Mucosa of descending colon (tissue), 3 donors: ENCODE data around the gene PLD2. TPM values are rescaled to one million over a fixed set of nuclear protein-coding genes. Genes with fewer than 3 reads are reported as not detected.

Experiments used
- ATAC-seq: fragments of 200-7000 bp; cut with Tn5 transposase; one replicate; pipeline ENCODE4 v1.9.1; 2020; ENCODE audit warnings: mild to moderate bottlenecking, moderate library complexity
- DNase-seq, 3 donors: peaks; one replicate each; pipeline ENCODE4 v3.0.0-alpha.2; 2020
- H3K36me3 ChIP-seq: fragments of 200-600 bp; one replicate; pipeline ENCODE4 v1.8.0; 2021; ENCODE audit warnings: low read depth, mild to moderate bottlenecking
- H3K4me1 ChIP-seq: fragments of 200-600 bp; one replicate; pipeline ENCODE4 v1.8.0; 2021; ENCODE audit warnings: low read depth, mild to moderate bottlenecking
- H3K4me3 ChIP-seq: fragments of 200-600 bp; one replicate; pipeline ENCODE4 v1.8.0; 2021; ENCODE audit warnings: mild to moderate bottlenecking
- H3K9me3 ChIP-seq: fragments of 200-600 bp; one replicate; pipeline ENCODE4 v1.8.0; 2021; ENCODE audit warnings: mild to moderate bottlenecking
- intact Hi-C, 2 donors: fragments of 100-400 bp; cut with DNase I in 1 of 2; cut with micrococcal nuclease in 1 of 2; formaldehyde crosslinking; loops; one replicate each; pipeline versions ENCODE4 v1.11.0 to v1.11.1; 2022; cut with DNase I, micrococcal nuclease
- total RNA-seq, 3 donors: library from RNA; stranded (reverse); fragmentation: NEBNext Ultra II Directional in 2 of 3; extraction: Animal tissue kit (Norgen Biotek cat#: 25700) in 2 of 3; gene quantifications; one replicate each; pipeline versions ENCODE4 v1.2.1 to v1.2.4, GENCODE V29; 2021 to 2023
- TF ChIP-seq, protein P1 (sequence below): fragments of 200-600 bp; IDR thresholded peaks from one replicate; pipeline ENCODE4 v1.8.0; 2022; ENCODE audit warnings: antibody characterized with exemption, mild to moderate bottlenecking
- donor health status: DM: no; HTN: no; CAD: no; lungs with moderate emphysema.
- donor health status: DM: no; HTN: no; CAD: no.
- donor health status: DM: no; HTN: yes; CAD: no.

PLD2 gene
- total RNA-seq, 3 donors from 2014 or later: 24.4 to 29.8 (median 29.2) TPM

DNA sequence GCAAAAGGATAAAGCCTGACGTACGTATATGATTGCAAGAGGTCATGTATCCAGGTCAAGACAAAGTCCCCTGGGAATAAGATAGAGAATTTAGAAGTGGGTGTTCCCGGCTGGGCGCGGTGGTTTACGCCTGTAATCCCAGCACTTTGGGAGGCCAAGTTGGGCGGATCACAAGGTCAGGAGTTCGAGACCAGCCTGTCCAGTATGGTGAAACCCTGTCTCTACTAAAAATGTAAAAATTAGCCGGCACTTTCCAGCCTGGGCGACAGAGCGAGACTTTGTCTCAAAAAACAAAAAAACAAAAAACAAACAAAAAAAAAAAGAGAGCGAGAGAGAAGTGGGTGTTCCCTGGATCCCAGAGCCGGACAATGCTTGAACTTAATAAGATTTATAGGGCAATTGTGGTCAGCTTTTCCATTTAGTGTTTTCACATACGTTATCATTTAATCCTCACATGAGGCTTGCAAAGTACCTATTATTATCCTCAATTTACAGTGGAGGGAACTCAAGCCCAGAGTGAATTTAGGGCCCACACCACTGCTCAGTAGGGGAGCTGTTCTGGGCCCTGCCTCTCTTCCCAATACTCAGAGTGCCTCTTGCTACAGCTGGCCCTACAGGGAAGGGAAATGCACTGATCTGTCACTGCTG is 18.7 kb upstream of the PLD2 start:
- peaks cover 36% of the 10 kb centered on the region for H3K4me1 ChIP-seq
- no peaks in the 10 kb centered on the region for H3K9me3 ChIP-seq
- H3K4me3 ChIP-seq: no peak overlapping the region
- H3K36me3 ChIP-seq: no peaks in the 10 kb centered on the region
- ATAC-seq: no peak
- intact Hi-C loops: loop anchor here (5.0 to 10.0 kb wide), 3 partner anchors 63 to 99 kb away; no protein-coding TSS in a partner anchor
- TF ChIP-seq, protein P1, sequence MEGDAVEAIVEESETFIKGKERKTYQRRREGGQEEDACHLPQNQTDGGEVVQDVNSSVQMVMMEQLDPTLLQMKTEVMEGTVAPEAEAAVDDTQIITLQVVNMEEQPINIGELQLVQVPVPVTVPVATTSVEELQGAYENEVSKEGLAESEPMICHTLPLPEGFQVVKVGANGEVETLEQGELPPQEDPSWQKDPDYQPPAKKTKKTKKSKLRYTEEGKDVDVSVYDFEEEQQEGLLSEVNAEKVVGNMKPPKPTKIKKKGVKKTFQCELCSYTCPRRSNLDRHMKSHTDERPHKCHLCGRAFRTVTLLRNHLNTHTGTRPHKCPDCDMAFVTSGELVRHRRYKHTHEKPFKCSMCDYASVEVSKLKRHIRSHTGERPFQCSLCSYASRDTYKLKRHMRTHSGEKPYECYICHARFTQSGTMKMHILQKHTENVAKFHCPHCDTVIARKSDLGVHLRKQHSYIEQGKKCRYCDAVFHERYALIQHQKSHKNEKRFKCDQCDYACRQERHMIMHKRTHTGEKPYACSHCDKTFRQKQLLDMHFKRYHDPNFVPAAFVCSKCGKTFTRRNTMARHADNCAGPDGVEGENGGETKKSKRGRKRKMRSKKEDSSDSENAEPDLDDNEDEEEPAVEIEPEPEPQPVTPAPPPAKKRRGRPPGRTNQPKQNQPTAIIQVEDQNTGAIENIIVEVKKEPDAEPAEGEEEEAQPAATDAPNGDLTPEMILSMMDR: no peak
- DNase-seq: peak in 1 of 3 donors; percentile 44

GRCh38 chr17:4788807-4789700 is 17.9 kb upstream of the PLD2 start, which contains the start of gene GLTPD2:
Gene GLTPD2, plus strand, starts transcription at chr17:4788964. Its CDS starts 48 bp downstream, at chr17:4789012.
- Histone ChIP-seq H3K36me3 (no peaks in the 10 kb centered on the region), H3K4me1 (peaks cover 36% of the 10 kb centered on the region), H3K9me3 (no peaks in the 10 kb centered on the region), H3K4me3 (peak within 1 kb of the TSS; percentile 29)
- ATAC-seq (peak; percentile 7), DNase-seq (peak; percentile 19 to 62 (median 51))
- intact Hi-C loops: loop anchor here (5.0 to 10.0 kb wide), 3 partner anchors 64 to 98 kb away; no protein-coding TSS in a partner anchor
- TF ChIP-seq, protein P1: no peak

GRCh38 chr17:4789701-4789950 is 17.3 kb upstream of the PLD2 start:
- Histone ChIP-seq H3K4me3 (peak overlapping the region; percentile 29), H3K9me3 (no peaks in the 10 kb centered on the region), H3K4me1 (peaks cover 36% of the 10 kb centered on the region), H3K36me3 (no peaks in the 10 kb centered on the region)
- ATAC-seq: no peak
- intact Hi-C loops: loop anchor here (5.0 to 10.0 kb wide), 3 partner anchors 65 to 98 kb away; no protein-coding TSS in a partner anchor
- TF ChIP-seq, protein P1: no peak
- DNase-seq: no peak

DNA sequence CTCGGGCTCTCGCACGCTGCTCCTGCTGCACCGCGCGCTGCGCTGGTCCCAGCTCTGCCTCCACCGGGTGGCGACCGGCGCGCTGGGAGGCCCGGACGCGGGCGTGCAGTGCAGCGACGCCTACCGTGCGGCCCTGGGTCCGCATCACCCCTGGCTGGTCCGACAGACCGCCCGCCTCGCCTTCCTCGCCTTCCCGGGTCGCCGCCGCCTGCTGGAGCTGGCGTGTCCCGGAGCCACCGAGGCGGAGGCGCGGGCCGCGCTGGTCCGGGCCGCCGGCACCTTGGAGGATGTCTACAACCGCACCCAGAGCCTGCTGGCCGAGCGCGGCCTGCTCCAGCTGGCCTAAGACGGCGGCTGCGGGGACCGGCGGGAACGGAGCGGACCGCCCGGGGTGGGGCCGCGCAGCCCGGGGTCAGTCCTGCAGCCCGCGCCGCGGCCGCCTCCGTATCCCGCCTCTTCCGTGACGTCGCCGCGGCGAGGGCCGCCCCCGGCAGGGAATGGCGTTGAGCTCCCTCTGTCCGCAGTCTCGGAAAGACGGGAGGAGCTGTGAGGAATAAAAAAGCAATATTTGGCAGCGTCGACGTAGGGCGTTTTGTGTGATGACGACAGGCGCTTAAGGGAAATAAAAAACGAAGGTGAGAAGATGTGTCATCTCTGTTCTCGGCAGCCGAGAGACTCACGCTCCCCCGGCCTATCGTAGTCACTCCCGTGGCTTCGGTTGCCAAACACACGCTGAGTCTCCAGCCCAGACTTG is 16.8 kb upstream of the PLD2 start:
- no peaks in the 10 kb centered on the region for H3K36me3 ChIP-seq
- peaks cover 36% of the 10 kb centered on the region for H3K4me1 ChIP-seq
- peak; percentile 89 to 93 (median 91) for DNase-seq
- no peaks in the 10 kb centered on the region for H3K9me3 ChIP-seq
- intact Hi-C loops: loop anchor here (5.0 to 10.0 kb wide), 3 partner anchors 65 to 97 kb away; no protein-coding TSS in a partner anchor
- peak overlapping the region; percentile 29 for H3K4me3 ChIP-seq
- ATAC-seq: peak; percentile 94
- TF ChIP-seq, protein P1: peak; percentile 93

DNA sequence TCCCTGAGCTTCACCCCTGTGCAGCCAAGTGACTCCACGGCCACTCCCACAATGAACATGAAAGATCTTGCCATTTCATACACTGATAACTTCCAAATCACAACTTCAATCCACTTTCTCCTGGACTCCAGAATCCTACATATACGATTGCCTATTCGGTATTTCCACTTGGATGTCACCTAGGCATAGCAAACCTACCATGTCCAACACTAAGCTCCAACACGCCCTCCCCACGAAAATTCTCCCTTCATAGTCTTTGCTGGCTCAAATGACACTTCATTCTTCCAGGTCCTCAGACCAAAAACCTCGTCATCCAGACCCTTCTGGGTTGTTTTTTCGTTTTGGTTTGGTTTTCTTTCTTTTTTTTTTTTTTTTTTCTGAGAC is 16.3 kb upstream of the PLD2 start:
- TF ChIP-seq, protein P1: no peak
- peaks cover 30% of the 10 kb centered on the region for H3K4me1 ChIP-seq
- intact Hi-C loops: no loop called here

More for the DNA sequence above, 16.3 kb upstream of the PLD2 start:
- no peak overlapping the region for H3K4me3 ChIP-seq
- ATAC-seq (no peak), DNase-seq (no peak)
- no peaks in the 10 kb centered on the region for H3K36me3 ChIP-seq
- no peaks in the 10 kb centered on the region for H3K9me3 ChIP-seq
